BE2C (cell line): Measurements from ENCODE around the gene AGTRAP.

ENCODE experiments used
- DNase-seq: peaks from one replicate; pipeline ENCODE4 v3.0.0-alpha.2; 2020
- H3K27me3 ChIP-seq: fragments of 250-450 bp; sonication (Bioruptor Pico); 2 replicates; pipeline ENCODE4 v1.5.1; 2020; ENCODE audit warnings: mild to moderate bottlenecking
- H3K36me3 ChIP-seq: fragments of 250-450 bp; sonication (Bioruptor Pico); 2 replicates; pipeline ENCODE4 v1.5.1; 2020; ENCODE audit warnings: mild to moderate bottlenecking
- H3K4me1 ChIP-seq: fragments of 250-450 bp; sonication (Bioruptor Pico); 2 replicates; pipeline ENCODE4 v1.5.1; 2020
- H3K4me3 ChIP-seq: 2 replicates; pipeline ENCODE4 v1.5.1; 2011; ENCODE audit warnings: low read depth, low read length
- H3K9me3 ChIP-seq: fragments of 250-450 bp; sonication (Bioruptor Pico); 2 replicates; pipeline ENCODE4 v1.5.1; 2020
- TF ChIP-seq, protein P1 (sequence below): IDR thresholded peaks from 2 replicates; pipeline ENCODE4 v1.5.1; 2012; ENCODE audit warnings: mild to moderate bottlenecking, low read depth, low read length

Gene AGTRAP

GRCh38 chr1:11789126-11790067 lies 53.5 kb downstream of the AGTRAP start:
- H3K4me1 ChIP-seq, result no peaks in the 10 kb centered on the region
- TF ChIP-seq, protein P1, sequence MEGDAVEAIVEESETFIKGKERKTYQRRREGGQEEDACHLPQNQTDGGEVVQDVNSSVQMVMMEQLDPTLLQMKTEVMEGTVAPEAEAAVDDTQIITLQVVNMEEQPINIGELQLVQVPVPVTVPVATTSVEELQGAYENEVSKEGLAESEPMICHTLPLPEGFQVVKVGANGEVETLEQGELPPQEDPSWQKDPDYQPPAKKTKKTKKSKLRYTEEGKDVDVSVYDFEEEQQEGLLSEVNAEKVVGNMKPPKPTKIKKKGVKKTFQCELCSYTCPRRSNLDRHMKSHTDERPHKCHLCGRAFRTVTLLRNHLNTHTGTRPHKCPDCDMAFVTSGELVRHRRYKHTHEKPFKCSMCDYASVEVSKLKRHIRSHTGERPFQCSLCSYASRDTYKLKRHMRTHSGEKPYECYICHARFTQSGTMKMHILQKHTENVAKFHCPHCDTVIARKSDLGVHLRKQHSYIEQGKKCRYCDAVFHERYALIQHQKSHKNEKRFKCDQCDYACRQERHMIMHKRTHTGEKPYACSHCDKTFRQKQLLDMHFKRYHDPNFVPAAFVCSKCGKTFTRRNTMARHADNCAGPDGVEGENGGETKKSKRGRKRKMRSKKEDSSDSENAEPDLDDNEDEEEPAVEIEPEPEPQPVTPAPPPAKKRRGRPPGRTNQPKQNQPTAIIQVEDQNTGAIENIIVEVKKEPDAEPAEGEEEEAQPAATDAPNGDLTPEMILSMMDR, result no peak
- no peaks in the 10 kb centered on the region for H3K36me3 ChIP-seq
- no peaks in the 10 kb centered on the region for H3K9me3 ChIP-seq
- no peak overlapping the region for H3K4me3 ChIP-seq
- H3K27me3 ChIP-seq, result no peaks in the 10 kb centered on the region
- no peak for DNase-seq

GRCh38 chr1:11790101-11790879 lies 54.4 kb downstream of the AGTRAP start:
- Histone ChIP-seq H3K9me3 (no peaks in the 10 kb centered on the region), H3K4me1 (no peaks in the 10 kb centered on the region)

DNA sequence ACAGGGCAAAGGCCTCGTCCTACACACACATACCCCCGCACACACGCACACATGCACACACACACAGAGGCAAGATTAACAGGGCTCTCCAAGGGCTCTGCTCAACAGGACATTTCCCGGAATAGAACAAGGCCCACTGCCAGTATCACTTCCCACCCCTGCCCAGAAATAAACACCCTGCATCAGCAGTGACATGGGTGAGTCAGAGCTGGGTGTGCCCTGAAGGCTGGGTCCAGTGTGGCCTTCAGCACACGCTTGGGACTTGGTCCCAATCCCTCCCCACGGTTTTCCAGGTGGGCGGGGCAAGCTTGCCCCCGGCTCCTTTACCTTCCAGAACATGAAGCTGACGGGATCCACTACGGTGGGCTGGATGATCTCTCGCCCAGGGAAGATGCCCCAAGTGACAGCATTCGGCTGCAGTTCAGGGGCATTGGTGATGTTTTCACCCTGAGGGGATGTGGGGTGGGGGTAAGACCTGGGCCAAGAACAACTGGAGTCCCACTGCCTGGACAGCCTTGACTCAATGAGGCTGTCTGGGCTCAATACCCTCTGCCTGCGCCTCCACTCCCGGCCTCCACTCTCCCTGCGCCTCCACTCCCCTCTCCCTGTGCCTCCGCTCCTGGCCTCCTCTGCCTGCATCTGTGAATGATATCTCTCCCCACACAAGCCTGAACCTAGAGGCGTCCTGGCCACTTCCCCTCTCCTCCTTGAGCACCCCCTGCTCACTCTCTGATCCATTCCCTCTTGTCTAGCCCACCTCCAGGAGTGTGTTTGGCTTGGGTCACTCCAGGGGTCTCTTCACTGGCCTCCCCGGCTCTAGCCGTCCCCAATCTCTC lies 55.2 kb downstream of the AGTRAP start:
- TF ChIP-seq, protein P1, result no peak
- DNase-seq, result no peak
- Histone ChIP-seq H3K4me3 (no peak overlapping the region), H3K4me1 (no peaks in the 10 kb centered on the region), H3K27me3 (no peaks in the 10 kb centered on the region), H3K9me3 (no peaks in the 10 kb centered on the region), H3K36me3 (no peaks in the 10 kb centered on the region)

More at GRCh38 chr1:11790101-11790879, 54.4 kb downstream of the AGTRAP start:
- H3K27me3 ChIP-seq, result no peaks in the 10 kb centered on the region
- H3K4me3 ChIP-seq, result no peak overlapping the region
- TF ChIP-seq, protein P1, result no peak
- DNase-seq, result no peak
- no peaks in the 10 kb centered on the region for H3K36me3 ChIP-seq

DNA sequence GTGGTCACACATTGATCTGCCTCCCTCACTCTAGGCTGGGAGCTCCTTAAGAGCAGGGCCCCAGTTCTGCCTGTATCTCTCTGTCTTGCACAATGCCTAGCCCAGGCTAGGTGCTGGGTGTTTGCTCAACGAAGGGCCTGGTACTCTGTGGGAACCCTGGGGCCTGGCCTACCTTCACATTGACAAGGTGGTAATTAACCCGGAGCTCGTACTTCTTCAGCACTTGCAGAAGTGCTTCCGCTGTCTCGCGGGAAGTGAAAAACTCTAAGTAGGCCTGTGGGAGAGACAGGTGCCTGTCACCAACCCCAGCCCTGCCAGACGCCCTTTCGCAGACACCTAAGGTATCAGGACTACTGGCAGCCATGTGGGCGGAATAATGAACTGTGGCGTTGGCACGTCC lies 56.2 kb downstream of the AGTRAP start:
- Histone ChIP-seq H3K36me3 (no peaks in the 10 kb centered on the region), H3K9me3 (no peaks in the 10 kb centered on the region), H3K4me3 (no peak overlapping the region), H3K27me3 (no peaks in the 10 kb centered on the region), H3K4me1 (no peaks in the 10 kb centered on the region)
- TF ChIP-seq, protein P1, result no peak
- DNase-seq, result no peak

GRCh38 chr1:11793819-11794218 lies 57.9 kb downstream of the AGTRAP start:
- TF ChIP-seq, protein P1, result no peak
- no peaks in the 10 kb centered on the region for H3K27me3 ChIP-seq
- H3K36me3 ChIP-seq, result no peaks in the 10 kb centered on the region
- H3K9me3 ChIP-seq, result no peaks in the 10 kb centered on the region
- no peaks in the 10 kb centered on the region for H3K4me1 ChIP-seq
- H3K4me3 ChIP-seq, result no peak overlapping the region
- no peak for DNase-seq
